ENCODE data around the gene RPS6KA1. TPM values are rescaled to one million over a fixed set of nuclear protein-coding genes. Genes with fewer than 3 reads are reported as not detected.

RPS6KA1 gene
- total and polyA plus RNA-seq, 2 of the 13 experiments (the other 11 are each of a cell fraction or from before 2014, with no cell fraction given): 19.6 to 24.2 TPM

DNA sequence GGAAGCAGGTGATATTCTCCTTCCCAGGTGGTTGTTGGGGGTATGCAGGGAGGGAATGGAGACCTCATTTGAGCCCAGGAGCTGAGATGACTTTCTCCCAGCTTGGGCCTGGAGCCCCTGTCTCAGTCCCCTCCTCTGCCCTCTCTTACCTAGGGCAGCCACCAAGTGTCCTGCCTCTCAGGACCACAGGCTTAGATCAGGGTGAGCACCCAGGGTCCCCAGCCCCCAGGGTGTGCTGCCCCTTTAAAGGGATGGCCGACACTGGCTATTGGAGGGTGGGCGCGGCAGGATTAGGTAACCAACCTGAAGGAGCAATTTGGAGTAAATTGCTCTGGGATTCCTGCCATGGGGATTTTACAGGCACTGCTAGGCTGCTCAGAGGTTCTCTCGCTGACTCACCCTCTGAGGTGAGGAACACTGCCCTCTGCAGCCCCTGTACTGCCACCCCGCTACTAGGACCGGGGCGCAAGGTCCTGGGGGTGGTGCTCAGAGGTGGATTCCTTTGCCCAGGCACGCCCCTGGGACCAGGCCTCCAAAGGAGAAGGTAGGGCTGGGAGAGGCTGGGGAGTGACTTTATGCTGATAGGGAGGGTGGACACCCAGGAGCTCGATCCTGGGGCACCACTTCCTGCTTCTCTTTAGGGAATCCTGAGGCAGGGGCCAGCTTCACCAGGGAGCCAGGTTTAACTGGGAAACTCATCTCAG is 1.5 kb downstream of the RPS6KA1 start (continued):
- peak; percentile 33; the same call in 1 of the 2 replicates for TF ChIP-seq ZNF281 (CRISPR knock-in tag; IDR thresholded peaks at IDR 0.05; ENCODE audit: borderline replicate concordance)
- TF ChIP-seq, protein P1, sequence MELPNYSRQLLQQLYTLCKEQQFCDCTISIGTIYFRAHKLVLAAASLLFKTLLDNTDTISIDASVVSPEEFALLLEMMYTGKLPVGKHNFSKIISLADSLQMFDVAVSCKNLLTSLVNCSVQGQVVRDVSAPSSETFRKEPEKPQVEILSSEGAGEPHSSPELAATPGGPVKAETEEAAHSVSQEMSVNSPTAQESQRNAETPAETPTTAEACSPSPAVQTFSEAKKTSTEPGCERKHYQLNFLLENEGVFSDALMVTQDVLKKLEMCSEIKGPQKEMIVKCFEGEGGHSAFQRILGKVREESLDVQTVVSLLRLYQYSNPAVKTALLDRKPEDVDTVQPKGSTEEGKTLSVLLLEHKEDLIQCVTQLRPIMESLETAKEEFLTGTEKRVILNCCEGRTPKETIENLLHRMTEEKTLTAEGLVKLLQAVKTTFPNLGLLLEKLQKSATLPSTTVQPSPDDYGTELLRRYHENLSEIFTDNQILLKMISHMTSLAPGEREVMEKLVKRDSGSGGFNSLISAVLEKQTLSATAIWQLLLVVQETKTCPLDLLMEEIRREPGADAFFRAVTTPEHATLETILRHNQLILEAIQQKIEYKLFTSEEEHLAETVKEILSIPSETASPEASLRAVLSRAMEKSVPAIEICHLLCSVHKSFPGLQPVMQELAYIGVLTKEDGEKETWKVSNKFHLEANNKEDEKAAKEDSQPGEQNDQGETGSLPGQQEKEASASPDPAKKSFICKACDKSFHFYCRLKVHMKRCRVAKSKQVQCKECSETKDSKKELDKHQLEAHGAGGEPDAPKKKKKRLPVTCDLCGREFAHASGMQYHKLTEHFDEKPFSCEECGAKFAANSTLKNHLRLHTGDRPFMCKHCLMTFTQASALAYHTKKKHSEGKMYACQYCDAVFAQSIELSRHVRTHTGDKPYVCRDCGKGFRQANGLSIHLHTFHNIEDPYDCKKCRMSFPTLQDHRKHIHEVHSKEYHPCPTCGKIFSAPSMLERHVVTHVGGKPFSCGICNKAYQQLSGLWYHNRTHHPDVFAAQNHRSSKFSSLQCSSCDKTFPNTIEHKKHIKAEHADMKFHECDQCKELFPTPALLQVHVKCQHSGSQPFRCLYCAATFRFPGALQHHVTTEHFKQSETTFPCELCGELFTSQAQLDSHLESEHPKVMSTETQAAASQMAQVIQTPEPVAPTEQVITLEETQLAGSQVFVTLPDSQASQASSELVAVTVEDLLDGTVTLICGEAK (IDR thresholded peaks at IDR 0.05): no peak
- TF ChIP-seq, protein P1 (CRISPR knock-in tag; IDR thresholded peaks at IDR 0.05): 0 out of 2 replicates have a peak, but pooled peaks have one; percentile 31
- TF ChIP-seq HES4 (CRISPR knock-in tag; IDR thresholded peaks at IDR 0.05; ENCODE audit: borderline replicate concordance): no peak
- TF ChIP-seq IRF9 (CRISPR knock-in tag; IDR thresholded peaks at IDR 0.05; ENCODE audit: borderline replicate concordance): no peak
- no peak; the same call in 1 of the 2 replicates for TF ChIP-seq ZNF607 (CRISPR knock-in tag; IDR thresholded peaks at IDR 0.05; ENCODE audit: borderline replicate concordance)
- TF ChIP-seq ZNF484 (CRISPR knock-in tag; IDR thresholded peaks at IDR 0.05; ENCODE audit: borderline replicate concordance, low read depth): no peak
- TF ChIP-seq ZNF672 (CRISPR knock-in tag; IDR thresholded peaks at IDR 0.05): no peak
- no peak for TF ChIP-seq ARNT2 (CRISPR knock-in tag; IDR thresholded peaks at IDR 0.05; ENCODE audit: low read depth)
- no peak for TF ChIP-seq FOXO1 (CRISPR knock-in tag; IDR thresholded peaks at IDR 0.05)
- no peak for TF ChIP-seq NFIB (CRISPR knock-in tag; IDR thresholded peaks at IDR 0.05; ENCODE audit: borderline replicate concordance)
- TF ChIP-seq, protein P2, sequence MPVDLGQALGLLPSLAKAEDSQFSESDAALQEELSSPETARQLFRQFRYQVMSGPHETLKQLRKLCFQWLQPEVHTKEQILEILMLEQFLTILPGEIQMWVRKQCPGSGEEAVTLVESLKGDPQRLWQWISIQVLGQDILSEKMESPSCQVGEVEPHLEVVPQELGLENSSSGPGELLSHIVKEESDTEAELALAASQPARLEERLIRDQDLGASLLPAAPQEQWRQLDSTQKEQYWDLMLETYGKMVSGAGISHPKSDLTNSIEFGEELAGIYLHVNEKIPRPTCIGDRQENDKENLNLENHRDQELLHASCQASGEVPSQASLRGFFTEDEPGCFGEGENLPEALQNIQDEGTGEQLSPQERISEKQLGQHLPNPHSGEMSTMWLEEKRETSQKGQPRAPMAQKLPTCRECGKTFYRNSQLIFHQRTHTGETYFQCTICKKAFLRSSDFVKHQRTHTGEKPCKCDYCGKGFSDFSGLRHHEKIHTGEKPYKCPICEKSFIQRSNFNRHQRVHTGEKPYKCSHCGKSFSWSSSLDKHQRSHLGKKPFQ (CRISPR knock-in tag; IDR thresholded peaks at IDR 0.05; ENCODE audit: insufficient replicate concordance): no peak
- TF ChIP-seq KDM2A (CRISPR knock-in tag; IDR thresholded peaks at IDR 0.05; ENCODE audit: borderline replicate concordance, low read depth): peak; percentile 63; the same call in 1 of the 2 replicates
- TF ChIP-seq KLF6 (CRISPR knock-in tag; IDR thresholded peaks at IDR 0.05): no peak
